ENCODE results near the gene EEF1E1.

The EEF1E1 gene

DNA sequence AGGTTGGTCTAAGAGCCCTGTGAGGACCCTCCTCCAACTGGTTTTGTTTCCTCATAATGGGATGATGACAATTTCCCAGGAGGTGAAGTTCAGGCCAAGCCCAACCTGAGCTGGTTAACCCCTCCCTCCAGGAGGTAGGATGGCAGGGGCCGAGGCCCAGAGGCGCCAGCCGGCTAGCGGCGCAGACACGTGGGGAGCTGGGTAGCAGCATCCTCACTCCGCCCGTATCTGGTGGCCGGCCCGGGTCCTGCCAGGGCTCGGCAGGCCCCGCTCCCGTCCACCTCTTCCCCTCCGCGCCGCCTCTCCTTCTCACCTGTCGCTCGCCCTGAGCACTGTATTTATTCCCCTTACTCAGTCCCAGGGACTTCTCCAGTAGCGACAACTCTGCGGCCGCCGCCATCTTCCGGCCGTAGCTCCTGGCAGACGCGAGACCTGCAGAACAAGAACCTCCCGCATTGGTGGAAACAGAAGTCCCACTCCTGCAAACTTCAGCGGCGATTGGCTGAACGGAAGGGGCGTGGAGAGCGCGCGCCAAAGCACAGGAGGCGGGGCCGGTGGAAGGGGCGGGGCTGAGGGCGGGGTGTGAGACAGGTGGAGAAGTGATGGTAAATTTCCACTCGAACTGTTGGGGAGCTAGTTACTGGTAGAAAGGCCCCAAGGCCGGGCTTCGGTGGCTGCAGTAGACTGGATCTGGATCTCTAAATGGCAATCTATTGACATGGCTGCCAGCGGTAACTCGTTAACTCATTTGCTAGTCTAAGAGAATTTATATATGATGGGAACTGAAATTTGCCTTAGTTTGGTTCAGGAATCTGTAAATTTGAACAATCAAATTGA, at the start of gene EEF1E1:
EEF1E1 (minus strand) TSS at position 427 of the 837 bp plus-strand sequence; CDS start at position 400, 27 bp downstream.
- peak; percentile 97 for DNase-seq (ENCODE audit: low spot score)

DNA sequence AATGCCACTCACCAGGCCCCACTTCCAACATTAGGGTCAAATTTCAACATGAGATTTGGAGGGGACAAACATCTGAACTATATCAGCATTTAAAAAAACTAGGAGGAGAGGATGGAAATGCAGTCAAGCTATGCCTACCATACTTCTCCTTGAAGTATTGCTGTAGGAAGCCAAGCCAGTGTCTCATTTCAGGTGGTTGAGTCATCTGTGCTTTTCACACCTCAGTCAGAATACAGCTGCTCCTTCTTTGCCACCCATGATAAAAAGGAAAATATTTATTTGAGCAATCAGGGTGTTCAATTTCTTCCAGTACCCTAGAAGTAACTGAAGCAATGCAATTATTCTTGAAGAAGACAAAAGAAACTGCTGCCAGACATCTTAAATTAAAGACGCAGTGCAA, 47.0 kb upstream of the EEF1E1 start:
- no peak for DNase-seq (ENCODE audit: low spot score)

DNA sequence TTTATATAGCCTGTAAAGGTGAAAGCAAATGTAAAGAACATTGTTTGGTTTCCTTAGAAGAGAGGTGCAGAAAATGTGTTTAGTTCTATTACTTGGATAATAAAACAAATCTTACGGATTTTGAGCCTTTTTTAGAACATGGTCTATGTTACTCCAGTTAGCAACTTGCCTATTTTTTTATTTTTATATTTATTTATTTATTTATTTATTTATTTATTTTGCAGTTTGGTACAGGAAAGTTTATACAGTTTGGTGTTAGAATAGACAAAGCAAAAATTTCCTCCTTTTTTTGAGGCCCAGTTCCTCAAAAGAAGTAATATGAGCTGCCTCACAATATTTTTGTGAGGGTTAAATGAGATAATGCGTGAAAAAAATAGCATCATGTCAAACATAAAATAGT, 41.6 kb upstream of the EEF1E1 start:
- DNase-seq (ENCODE audit: low spot score): no peak

DNA sequence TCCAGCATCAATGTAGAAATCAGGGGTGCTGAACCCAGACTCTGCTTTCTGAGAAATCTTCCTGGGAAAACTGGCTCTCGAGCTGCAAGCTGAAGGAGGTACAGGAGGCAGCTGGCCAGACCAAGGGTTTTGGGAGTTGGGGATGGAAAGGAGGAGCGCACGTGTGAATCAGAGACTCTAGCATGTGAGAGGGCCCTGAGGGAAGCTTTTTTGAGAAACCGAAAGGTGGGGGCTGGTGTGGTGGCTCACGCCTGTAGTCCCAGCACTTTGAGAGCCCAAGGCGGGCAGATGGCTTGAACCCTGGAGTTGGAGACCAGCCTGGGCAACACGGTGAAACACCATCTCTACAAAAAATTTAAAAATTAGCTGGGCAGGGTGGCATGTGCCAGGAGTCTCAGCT, 37.1 kb upstream of the EEF1E1 start:
- DNase-seq (ENCODE audit: low spot score): no peak

GRCh38 chr6:8137529-8137939, 35.2 kb upstream of the EEF1E1 start:
- no peak for DNase-seq (ENCODE audit: low spot score)

DNA sequence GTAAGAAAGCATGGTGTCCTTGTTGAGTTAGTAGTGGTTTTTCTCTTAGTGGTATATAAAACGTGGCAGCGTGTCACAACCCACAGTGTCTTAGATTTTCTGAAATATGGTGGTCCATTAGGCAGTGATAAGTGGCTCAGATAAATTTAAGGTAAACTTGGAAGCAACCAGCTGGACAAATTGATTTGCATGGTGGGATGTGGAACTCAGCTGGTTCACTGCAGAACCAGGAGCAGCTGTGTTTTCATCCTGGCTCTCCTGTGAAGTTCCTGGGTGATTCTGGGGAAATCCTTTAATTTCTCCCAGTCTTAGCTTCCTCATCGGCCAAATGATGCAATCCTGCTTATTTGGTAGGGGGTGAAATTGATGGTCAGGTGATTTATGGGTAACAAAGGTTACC, 32.9 kb upstream of the EEF1E1 start:
- no peak for DNase-seq (ENCODE audit: low spot score)

- DNase-seq (ENCODE audit: low spot score): no peak
These were observed 29.8 kb upstream of the EEF1E1 start for GRCh38 chr6:8132130-8132529.

DNA sequence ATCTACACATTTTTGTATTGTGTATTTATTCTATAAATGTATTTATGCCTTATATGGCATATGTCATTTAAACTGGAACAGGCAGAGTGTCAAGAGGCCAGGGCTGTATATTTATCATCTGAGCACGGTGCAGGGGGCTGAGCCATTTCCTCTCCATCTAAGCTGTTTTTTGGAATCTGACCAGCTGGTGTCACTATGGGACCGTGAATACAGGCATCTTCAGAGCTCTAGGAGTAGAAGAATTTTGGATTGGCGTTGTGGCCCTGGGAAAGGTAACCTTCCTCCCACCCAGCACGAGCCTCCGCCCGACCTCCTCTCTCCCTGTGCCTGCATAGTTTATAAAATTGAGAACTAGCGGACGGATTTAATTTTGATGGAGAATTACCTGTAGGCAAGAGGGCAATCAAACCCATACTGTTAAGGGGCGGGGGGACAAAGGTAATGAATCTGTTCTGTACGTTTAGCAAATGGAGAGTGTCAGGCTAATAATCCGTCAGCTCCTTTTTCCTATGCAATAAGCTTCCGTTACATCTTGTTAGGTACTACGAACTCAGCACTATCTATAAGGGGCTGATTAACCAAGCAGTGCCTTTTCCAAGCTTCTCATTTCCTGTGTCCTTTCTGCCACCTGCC, 29.0 kb upstream of the EEF1E1 start:
- peak; percentile 49 for DNase-seq (ENCODE audit: low spot score)

GRCh38 chr6:8130399-8130798, 28.1 kb upstream of the EEF1E1 start:
- DNase-seq (ENCODE audit: low spot score): no peak

DNA sequence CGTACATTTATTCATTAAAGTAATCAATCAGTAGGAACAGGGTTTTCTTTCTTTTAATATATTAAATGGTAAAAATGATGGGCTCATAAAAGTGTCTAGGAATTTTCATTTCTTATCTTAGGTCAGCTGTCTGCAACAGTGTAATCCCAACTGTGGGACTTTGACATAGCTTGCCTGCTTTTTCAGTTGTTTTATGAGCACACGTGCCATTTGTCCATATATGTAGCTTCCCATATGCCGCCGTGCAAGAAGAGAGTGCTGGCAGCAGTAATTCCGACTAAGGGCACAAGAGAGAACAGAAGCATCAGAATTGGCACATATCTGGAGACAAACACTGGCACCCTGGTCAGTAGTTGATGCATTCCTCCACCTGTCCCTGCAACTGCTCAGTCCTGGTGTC, 20.9 kb upstream of the EEF1E1 start:
- DNase-seq (ENCODE audit: low spot score): no peak

GRCh38 chr6:8114956-8115355, 12.6 kb upstream of the EEF1E1 start:
- no peak for DNase-seq (ENCODE audit: low spot score)

- no peak for DNase-seq (ENCODE audit: low spot score)
These were observed 10.8 kb upstream of the EEF1E1 start for GRCh38 chr6:8113131-8113654.

- no peak for DNase-seq (ENCODE audit: low spot score)
These were observed 8.4 kb upstream of the EEF1E1 start for GRCh38 chr6:8110725-8111124.

DNA sequence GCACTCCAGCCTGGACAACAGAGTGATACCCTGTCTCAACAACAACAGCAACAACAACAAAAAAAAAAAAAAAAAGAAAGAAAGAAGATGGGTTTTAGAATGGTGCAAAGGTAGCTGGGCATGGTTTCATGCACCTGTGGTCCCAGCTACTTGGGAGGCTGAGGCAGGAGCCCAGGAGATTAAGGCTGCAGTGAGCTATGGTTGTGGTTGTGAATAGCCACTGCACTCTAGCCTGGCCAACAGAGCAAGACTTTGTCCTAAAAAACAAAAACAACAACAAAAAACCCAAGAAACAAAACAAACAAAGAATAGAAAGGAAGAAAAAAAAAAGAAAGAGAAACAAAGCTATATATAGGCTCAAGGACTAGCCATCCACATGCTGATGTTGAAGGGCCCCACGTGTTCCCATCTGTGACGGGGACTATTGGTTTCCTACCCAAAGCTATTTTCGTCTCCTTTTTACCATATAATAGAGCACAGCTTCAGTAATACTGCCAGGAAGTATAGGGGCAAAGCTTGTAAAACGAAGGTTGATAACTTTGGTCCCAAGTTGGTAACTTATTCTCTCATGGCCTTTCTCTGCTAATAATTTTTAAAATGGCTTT, 7.9 kb upstream of the EEF1E1 start:
- no peak for DNase-seq (ENCODE audit: low spot score)

GRCh38 chr6:8108759-8109539, 6.6 kb upstream of the EEF1E1 start:
- DNase-seq (ENCODE audit: low spot score): no peak

GRCh38 chr6:8108031-8108660, 5.8 kb upstream of the EEF1E1 start:
- DNase-seq (ENCODE audit: low spot score): no peak

- DNase-seq (ENCODE audit: low spot score): no peak
These were observed 3.4 kb upstream of the EEF1E1 start for GRCh38 chr6:8105791-8106190.

DNA sequence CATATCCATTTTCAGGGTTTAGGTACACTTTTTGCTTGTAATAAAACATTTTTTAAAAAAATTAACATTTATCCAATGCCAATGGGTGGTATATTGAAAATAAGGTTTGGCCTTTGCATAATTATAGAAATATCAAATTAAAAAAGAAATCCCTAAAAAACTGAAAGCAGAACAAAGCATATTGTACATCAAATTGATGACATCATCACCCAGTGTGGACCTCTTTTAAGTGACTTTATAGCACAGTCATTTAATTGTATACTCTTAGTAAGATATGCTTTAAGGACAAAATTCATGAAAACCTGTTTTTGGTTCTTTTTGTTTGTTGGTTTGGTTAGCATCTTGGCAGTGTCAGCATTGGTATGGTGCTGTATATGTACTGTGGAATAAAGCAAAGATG, 1.4 kb upstream of the EEF1E1 start:
- DNase-seq (ENCODE audit: low spot score): no peak

GRCh38 chr6:8100159-8100854, 2.0 kb downstream of the EEF1E1 start:
- no peak for DNase-seq (ENCODE audit: low spot score)

GRCh38 chr6:8090650-8091049, 11.7 kb downstream of the EEF1E1 start:
- no peak for DNase-seq (ENCODE audit: low spot score)

- no peak for DNase-seq (ENCODE audit: low spot score)
These were observed 13.5 kb downstream of the EEF1E1 start for GRCh38 chr6:8088886-8089285.
